ENCODE data around the gene LTBP4.

Gene LTBP4

DNA sequence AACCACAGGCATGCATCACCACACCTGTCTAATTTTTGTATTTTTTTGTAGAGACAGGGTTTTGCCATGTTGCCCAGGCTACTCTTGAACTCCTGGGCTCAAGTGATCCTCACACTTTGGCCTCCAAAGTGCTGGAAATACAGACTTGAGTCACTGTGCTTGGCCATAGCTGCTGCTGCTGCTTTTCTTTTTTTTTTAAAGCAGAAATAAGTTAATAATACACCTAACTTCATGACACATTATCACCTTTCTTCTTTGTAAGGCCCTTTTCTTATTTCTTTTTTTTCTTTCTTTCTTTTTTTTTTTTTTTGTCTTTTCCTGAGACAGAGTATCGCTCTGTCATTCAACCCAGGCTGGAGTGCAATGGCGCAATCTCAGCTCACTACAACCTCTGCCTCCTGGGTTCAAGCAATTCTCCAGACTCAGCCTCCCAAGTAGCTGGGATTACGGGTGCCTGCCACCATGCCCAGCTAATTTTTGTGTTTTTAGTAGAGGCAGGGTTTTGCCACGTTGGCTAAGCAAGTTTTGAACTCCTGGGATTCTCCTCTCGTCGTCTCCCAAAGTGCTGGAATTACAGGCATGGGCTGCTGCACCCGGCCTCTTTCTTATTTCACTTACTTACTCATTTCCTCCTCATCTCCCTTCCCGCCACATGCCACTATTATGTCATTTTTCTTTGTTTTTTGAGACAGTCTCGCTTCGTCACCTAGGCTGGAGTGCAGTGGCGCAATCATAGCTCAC lies 15.8 kb upstream of the LTBP4 start:
- H3K4me3 ChIP-seq = peak overlapping the region in 3 of 10 experiments; percentile 17 to 51 (median 19); a peak in 3 of 20 replicates
- peak overlapping the region; percentile 69 to 99 (median 97); a peak in 21 of 22 replicates for H3K4me2 ChIP-seq
- H3K36me3 ChIP-seq = peaks cover 77 to 96% (median 89%) of the 10 kb centered on the region in 11 experiments
- peak overlapping the region in 10 of 11 experiments; percentile 33 to 97 (median 89); a peak in 20 of 22 replicates for H3K27ac ChIP-seq
- H3K9ac ChIP-seq = peak overlapping the region; percentile 3 to 85 (median 45); a peak in 17 of 22 replicates
- H3K9me3 ChIP-seq (replicated peaks in 1 of 11) = no peaks in the 10 kb centered on the region
- TF ChIP-seq Cebpa-rat (IDR thresholded peaks at IDR 0.05) = peak in 9 of 11 experiments; percentile 45 to 84 (median 79); a peak in 15 of 22 replicates
- H3K27me3 ChIP-seq = no peaks in the 10 kb centered on the region
- peaks cover 0 to 19% (median 4%) of the 10 kb centered on the region in 11 experiments; a peak in 8 of 22 replicates for H4K20me1 ChIP-seq
- H3K4me1 ChIP-seq = peaks cover 56 to 91% (median 77%) of the 10 kb centered on the region in 10 experiments

DNA sequence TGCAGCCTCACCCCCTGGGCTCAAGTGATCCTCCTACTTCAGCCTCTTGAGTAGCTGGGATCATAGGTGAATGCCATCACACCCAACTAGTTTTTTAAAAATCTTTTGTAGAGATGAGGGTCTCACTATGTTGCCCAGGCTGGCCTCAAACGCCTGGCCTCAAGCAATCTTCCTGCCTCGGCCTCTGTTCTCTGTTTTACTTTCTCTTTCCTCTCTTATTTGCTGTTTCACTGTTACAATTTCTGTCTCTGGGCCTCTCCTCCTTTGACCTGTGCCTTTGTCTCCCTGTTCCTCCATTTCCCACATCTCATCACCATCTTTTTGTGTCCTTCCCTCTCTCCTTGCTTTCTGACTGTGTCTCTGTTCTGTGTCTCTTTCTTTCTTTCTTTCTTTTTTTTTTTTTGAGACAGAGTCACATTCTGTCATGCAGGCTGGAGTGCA lies 15.2 kb upstream of the LTBP4 start:
- H3K9me3 ChIP-seq (replicated peaks in 1 of 11) = no peaks in the 10 kb centered on the region
- H3K4me1 ChIP-seq = peaks cover 50 to 85% (median 71%) of the 10 kb centered on the region in 10 experiments
- peak overlapping the region in 9 of 11 experiments; percentile 31 to 85 (median 54); a peak in 15 of 22 replicates for H3K9ac ChIP-seq
- peak overlapping the region in 10 of 11 experiments; percentile 33 to 97 (median 89); a peak in 20 of 22 replicates for H3K27ac ChIP-seq
- TF ChIP-seq Cebpa-rat (IDR thresholded peaks at IDR 0.05) = no peak; a peak in 1 of 22 replicates
- peaks cover 77 to 96% (median 89%) of the 10 kb centered on the region in 11 experiments for H3K36me3 ChIP-seq
- H3K4me2 ChIP-seq = peak overlapping the region; percentile 69 to 99 (median 97); a peak in 21 of 22 replicates
- peak overlapping the region in 4 of 10 experiments; percentile 17 to 51 (median 19); a peak in 4 of 20 replicates for H3K4me3 ChIP-seq
- H3K27me3 ChIP-seq = no peaks in the 10 kb centered on the region
- H4K20me1 ChIP-seq = peaks cover 0 to 25% (median 4%) of the 10 kb centered on the region in 11 experiments; a peak in 7 of 22 replicates

DNA sequence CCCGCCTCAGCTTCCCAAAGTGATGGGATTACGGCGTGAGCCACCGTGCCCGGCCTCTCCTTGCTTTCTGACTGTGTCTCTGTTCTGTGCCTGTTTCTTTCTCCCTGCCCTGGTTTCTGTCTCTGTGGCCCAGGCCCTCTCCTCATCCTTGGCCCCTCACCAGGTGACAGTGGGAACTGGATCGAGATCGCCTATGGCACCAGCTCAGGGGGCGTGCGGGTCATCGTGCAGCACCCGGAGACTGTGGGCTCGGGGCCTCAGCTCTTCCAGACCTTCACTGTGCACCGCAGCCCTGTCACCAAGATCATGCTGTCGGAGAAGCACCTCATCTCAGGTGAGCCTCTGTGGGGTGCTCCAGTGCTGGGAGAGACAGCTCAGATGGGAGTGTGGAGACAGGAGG lies 14.6 kb upstream of the LTBP4 start:
- Histone ChIP-seq H3K27me3 (no peaks in the 10 kb centered on the region), H3K4me2 (peak overlapping the region in 8 of 11 experiments; percentile 91 to 99 (median 97); a peak in 15 of 22 replicates), H4K20me1 (peaks cover 0 to 28% (median 4%) of the 10 kb centered on the region in 11 experiments; a peak in 9 of 22 replicates), H3K9ac (peak overlapping the region in 9 of 11 experiments; percentile 7 to 85 (median 54); a peak in 11 of 22 replicates), H3K27ac (peak overlapping the region in 9 of 11 experiments; percentile 69 to 97 (median 90); a peak in 17 of 22 replicates), H3K4me3 (peak overlapping the region in 1 of 10 experiments; percentile 51; a peak in 1 of 20 replicates), H3K36me3 (peaks cover 75 to 96% (median 89%) of the 10 kb centered on the region in 11 experiments), H3K4me1 (peaks cover 45 to 79% (median 65%) of the 10 kb centered on the region in 10 experiments), H3K9me3 (replicated peaks in 1 of 11) (no peaks in the 10 kb centered on the region)
- no peak for TF ChIP-seq Cebpa-rat (IDR thresholded peaks at IDR 0.05)

DNA sequence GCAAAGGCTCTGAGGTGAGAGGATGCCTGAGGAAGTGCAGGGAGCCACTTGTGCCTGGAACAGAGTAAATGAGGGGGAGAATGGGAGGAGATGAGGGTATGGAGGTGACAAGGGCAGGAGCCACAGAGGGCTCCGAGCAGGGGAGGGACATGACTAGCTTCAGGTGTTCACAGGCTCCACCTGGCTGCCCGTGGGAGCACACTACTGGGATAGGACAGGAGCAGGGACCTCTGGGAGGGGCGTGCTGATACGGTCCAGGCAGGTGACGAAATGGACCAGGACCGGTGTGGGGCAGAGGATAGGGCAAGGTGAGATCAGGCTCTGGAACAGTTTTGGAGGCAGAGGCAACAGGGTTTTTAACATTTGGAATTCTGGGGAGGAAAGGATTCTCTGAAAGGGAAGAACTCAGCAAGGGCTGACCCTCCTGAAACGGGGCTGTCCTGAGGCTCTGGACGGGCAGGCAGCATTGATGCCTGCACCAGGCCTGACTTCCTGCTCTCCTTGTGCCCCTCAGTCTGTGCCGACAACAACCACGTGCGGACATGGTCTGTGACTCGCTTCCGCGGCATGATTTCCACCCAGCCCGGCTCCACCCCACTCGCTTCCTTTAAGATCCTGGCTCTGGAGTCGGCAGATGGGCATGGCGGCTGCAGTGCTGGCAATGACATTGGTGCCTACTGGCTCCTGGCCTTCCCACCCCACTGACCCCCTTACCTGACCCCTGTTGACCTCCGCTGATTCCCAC lies 12.9 kb upstream of the LTBP4 start:
- H3K9ac ChIP-seq = peak overlapping the region in 2 of 11 experiments; percentile 10 to 11; a peak in 2 of 22 replicates
- H3K27ac ChIP-seq = peak overlapping the region in 6 of 11 experiments; percentile 22 to 95 (median 38); a peak in 9 of 22 replicates
- peaks cover 29 to 77% (median 55%) of the 10 kb centered on the region in 10 experiments for H3K4me1 ChIP-seq
- H3K4me3 ChIP-seq = no peak overlapping the region
- no peaks in the 10 kb centered on the region for H3K9me3 ChIP-seq (replicated peaks in 1 of 11)
- H3K27me3 ChIP-seq = no peaks in the 10 kb centered on the region
- peaks cover 0 to 28% (median 4%) of the 10 kb centered on the region in 11 experiments; a peak in 9 of 22 replicates for H4K20me1 ChIP-seq
- peaks cover 60 to 91% (median 78%) of the 10 kb centered on the region in 11 experiments for H3K36me3 ChIP-seq
- no peak for TF ChIP-seq Cebpa-rat (IDR thresholded peaks at IDR 0.05)
- peak overlapping the region in 3 of 11 experiments; percentile 97 to 99 (median 97); a peak in 5 of 22 replicates for H3K4me2 ChIP-seq

DNA sequence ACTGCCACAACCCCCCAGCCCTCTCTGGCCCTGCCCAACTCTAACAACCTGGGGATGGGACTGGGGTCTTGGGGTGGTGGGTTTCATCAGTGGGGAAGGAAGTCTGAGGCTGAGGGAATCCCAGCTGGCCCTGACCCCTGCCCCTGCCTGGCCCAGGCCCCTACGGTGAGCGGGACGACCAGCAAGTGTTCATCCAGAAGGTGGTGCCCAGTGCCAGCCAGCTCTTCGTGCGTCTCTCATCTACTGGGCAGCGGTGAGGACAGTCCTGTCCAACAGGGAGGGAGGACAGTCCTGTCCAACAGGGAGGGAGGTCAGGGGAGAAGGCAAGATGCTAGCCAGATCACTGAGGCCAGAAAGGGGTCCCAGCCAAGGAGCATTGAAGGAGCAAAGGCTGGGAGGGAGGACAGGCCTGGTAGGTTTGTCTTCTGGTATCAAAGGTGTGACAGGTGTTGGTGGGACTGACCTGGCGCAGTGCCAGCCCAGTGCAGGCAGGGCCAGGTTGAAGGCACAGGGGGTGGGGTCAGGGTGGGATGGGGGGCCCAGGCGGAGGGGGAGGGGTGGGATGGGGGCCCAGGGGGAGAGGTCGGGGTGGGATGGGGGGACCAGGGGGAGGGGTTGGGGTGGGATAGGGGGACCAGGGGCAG lies 12.1 kb upstream of the LTBP4 start:
- Histone ChIP-seq H3K9ac (no peak overlapping the region), H3K27me3 (no peaks in the 10 kb centered on the region), H3K4me3 (no peak overlapping the region)

DNA sequence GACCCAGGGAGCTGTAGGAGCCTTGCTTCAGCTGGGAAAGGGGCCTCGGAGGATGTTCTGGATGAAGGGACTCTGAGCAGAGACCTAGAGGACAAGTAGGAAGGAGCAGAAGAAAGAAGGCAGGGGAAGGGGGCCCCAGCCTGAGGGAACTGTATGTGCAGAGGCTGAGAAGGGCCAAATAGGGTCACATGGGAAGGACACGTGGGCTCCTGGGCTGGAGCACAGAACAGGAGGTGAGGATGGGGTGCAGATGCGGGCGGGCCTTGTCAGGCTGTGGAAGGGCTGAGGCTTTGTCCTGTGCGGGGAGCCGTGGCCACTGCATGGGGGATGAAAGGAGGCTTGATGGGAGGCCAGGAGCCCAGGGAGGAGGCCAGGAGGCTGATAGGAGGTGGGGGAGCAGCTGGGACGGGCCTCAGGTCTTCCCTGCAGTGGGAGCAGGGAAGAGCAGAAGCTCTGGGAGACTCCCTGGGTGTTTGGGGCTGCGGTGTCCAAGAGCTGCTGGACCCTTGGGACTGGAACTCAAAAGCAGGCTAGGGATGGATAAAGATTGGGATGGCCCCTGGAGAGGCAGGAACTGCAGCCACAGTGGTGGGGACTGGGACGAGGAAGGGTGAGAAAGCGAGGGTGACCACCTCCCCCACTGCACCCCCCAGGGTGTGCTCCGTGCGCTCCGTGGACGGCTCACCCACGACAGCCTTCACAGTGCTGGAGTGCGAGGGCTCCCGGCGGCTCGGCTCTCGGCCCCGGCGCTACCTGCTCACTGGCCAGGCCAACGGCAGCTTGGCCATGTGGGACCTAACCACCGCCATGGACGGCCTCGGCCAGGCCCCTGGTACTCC lies 11.4 kb upstream of the LTBP4 start:
- H4K20me1 ChIP-seq = peaks cover 0 to 28% (median 4%) of the 10 kb centered on the region in 11 experiments; a peak in 9 of 22 replicates
- no peak overlapping the region for H3K4me2 ChIP-seq
- H3K27me3 ChIP-seq = no peaks in the 10 kb centered on the region
- peak overlapping the region in 2 of 11 experiments; percentile 28 to 47; a peak in 3 of 22 replicates for H3K27ac ChIP-seq
- peak overlapping the region in 1 of 11 experiments; percentile 6; a peak in 1 of 22 replicates for H3K9ac ChIP-seq
- no peaks in the 10 kb centered on the region for H3K9me3 ChIP-seq (replicated peaks in 1 of 11)
- no peak overlapping the region for H3K4me3 ChIP-seq
- TF ChIP-seq Cebpa-rat (IDR thresholded peaks at IDR 0.05) = no peak
- H3K4me1 ChIP-seq = peaks cover 23 to 75% (median 49%) of the 10 kb centered on the region in 10 experiments
- peaks cover 56 to 77% (median 68%) of the 10 kb centered on the region in 11 experiments for H3K36me3 ChIP-seq

More for the DNA sequence above, 12.1 kb upstream of the LTBP4 start:
- TF ChIP-seq Cebpa-rat (IDR thresholded peaks at IDR 0.05) = no peak
- H3K36me3 ChIP-seq = peaks cover 60 to 85% (median 73%) of the 10 kb centered on the region in 11 experiments
- H3K9me3 ChIP-seq (replicated peaks in 1 of 11) = no peaks in the 10 kb centered on the region
- peaks cover 23 to 75% (median 50%) of the 10 kb centered on the region in 10 experiments for H3K4me1 ChIP-seq
- peaks cover 0 to 28% (median 4%) of the 10 kb centered on the region in 11 experiments; a peak in 9 of 22 replicates for H4K20me1 ChIP-seq
- H3K27ac ChIP-seq = peak overlapping the region in 4 of 11 experiments; percentile 22 to 88 (median 29); a peak in 4 of 22 replicates
- H3K4me2 ChIP-seq = peak overlapping the region in 3 of 11 experiments; percentile 97 to 99 (median 97); a peak in 2 of 22 replicates

Measured in BLaER1 treated with 17β-estradiol and CSF1 and Interleukin-3, amounts not matched to agents 10 nM and 100 nM (cell line).